GM23248 (cell line): ENCODE data around the gene GNPTG. TPM values are rescaled to one million over a fixed set of nuclear protein-coding genes. Genes with fewer than 3 reads are reported as not detected.

Experiments
- DNase-seq: peaks from one replicate; pipeline ENCODE4 v3.0.0-alpha.2; 2015
- H2AFZ ChIP-seq: fragments of 200-600 bp; sonication (generic); 2 replicates; pipeline ENCODE4 v1.6.1; 2016; ENCODE audit warnings: antibody characterized with exemption
- H3F3A ChIP-seq: fragments of 200-600 bp; sonication (generic); 2 replicates; pipeline ENCODE4 v1.6.1; 2016; ENCODE audit warnings: mild to moderate bottlenecking, antibody characterized with exemption, mixed run types; ENCODE audit not compliant: insufficient read depth
- H3K27ac ChIP-seq: fragments of 200-600 bp; sonication (generic); 2 replicates; pipeline ENCODE4 v1.5.1; 2016; ENCODE audit warnings: mild to moderate bottlenecking
- H3K27me3 ChIP-seq: fragments of 200-600 bp; sonication (generic); replicated peaks from 2 replicates; pipeline ENCODE4 v1.6.1; 2016; ENCODE audit warnings: mild to moderate bottlenecking; ENCODE audit not compliant: insufficient read depth
- H3K36me3 ChIP-seq: fragments of 200-600 bp; sonication (generic); 2 replicates; pipeline ENCODE4 v1.6.1; 2016; ENCODE audit warnings: low read depth, mild to moderate bottlenecking
- H3K4me1 ChIP-seq: fragments of 200-600 bp; sonication (generic); 2 replicates; pipeline ENCODE4 v1.6.1; 2016; ENCODE audit warnings: mild to moderate bottlenecking; ENCODE audit not compliant: insufficient read depth
- H3K4me2 ChIP-seq: fragments of 200-600 bp; sonication (generic); one replicate; pipeline ENCODE4 v1.6.1; 2016; ENCODE audit warnings: mild to moderate bottlenecking; ENCODE audit not compliant: unreplicated experiment
- H3K4me3 ChIP-seq: fragments of 200-600 bp; sonication (generic); 2 replicates; pipeline ENCODE4 v1.5.1; 2016; ENCODE audit warnings: mild to moderate bottlenecking
- H3K79me2 ChIP-seq: fragments of 200-600 bp; sonication (generic); 2 replicates; pipeline ENCODE4 v1.6.1; 2016; ENCODE audit warnings: mild to moderate bottlenecking; ENCODE audit not compliant: insufficient read depth
- H3K9ac ChIP-seq: fragments of 200-600 bp; sonication (generic); 2 replicates; pipeline ENCODE4 v1.6.1; 2016; ENCODE audit warnings: mild to moderate bottlenecking
- H3K9me2 ChIP-seq: fragments of 200-600 bp; sonication (generic); 2 replicates; pipeline ENCODE4 v1.6.1; 2016; ENCODE audit warnings: mixed run types, mild to moderate bottlenecking, moderate library complexity; ENCODE audit not compliant: insufficient read depth
- H3K9me3 ChIP-seq: fragments of 200-600 bp; sonication (generic); one replicate; pipeline ENCODE4 v1.6.1; 2017; ENCODE audit warnings: low read depth
- H4K20me1 ChIP-seq: fragments of 200-600 bp; sonication (generic); 2 replicates; pipeline ENCODE4 v1.6.0; 2016; ENCODE audit not compliant: insufficient read depth
- EZH2 ChIP-seq: fragments of 200-600 bp; sonication (generic); IDR thresholded peaks from 2 replicates; pipeline ENCODE4 v1.6.1; 2018; ENCODE audit warnings: antibody characterized with exemption, mild to moderate bottlenecking; ENCODE audit not compliant: insufficient read depth, poor library complexity, severe bottlenecking
- EZH2phosphoT487 ChIP-seq: fragments of 200-600 bp; sonication (generic); IDR thresholded peaks from 2 replicates; pipeline ENCODE4 v1.6.1; 2018; ENCODE audit warnings: antibody characterized with exemption, moderate library complexity, mild to moderate bottlenecking, low read depth; ENCODE audit not compliant: insufficient read depth
- WGBS, 2 experiments: methylation state at CpG; one replicate each; pipeline ENCODE4 v1.1.6; 2015 to 2017; ENCODE audit warnings: low lambda C conversion rate in 2 of 2, low coverage in 1 of 2; ENCODE audit errors: missing lambda C conversion rate in 2 of 2; 5-methylcytosine and 5-hydroxymethylcytosine counted together
- in situ Hi-C: fragments of 300-500 bp; cut with MboI; formaldehyde crosslinking; loops from 2 replicates; pipeline ENCODE4 v1.15.0; 2020
- polyA plus RNA-seq: library from polyadenylated mRNA; unstranded; fragments of >200 nt; fragmentation: Nextera tagmentation; extraction: Ambion mirVana; gene quantifications from 2 replicates; pipeline ENCODE4 v1.2.1, GENCODE V29; 2016
- total RNA-seq: library from RNA; depleted of rRNA; stranded (reverse); fragments of >200 nt; shearing (Covaris generic); gene quantifications from 2 replicates; pipeline ENCODE4 v1.2.3, GENCODE V29; 2014

The GNPTG gene
- total and polyA plus RNA-seq, 2 experiments from 2014 or later: 85.8 to 99.9 TPM

DNA sequence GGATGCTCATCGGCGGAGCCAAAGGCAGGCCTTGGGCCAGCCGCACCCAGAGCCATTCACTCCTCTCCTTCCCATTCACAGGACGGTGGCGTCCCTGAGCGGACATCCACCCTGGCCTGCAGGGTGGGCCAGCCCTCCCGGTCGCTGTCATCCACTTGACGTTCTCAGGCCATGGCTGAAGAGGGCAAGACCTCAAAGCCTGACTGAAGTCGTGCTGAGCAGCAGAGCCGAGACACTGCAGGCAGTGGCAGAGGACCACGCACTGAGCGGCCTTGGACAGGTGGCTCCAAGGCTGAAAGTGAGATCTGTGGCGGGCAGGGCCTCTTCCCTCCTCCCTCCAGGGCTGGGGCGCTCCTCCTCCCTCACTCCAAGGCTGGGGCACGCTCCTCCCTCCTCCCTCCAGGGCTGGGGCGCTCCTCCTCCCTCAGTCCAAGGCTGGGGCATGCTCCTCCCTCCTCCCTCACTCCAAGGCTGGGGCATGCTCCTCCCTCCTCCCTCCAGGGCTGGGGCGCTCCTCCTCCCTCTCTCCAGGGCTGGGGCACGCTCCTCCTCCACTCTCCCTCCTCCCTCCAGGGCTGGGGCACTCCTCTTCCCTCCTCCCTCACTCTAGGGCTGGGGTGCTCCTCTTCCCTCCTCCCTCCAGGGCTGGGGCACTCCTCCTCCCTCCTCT is 24.1 kb downstream of the GNPTG start:
- Histone ChIP-seq H3K9ac (no peak overlapping the region), H4K20me1 (no peaks in the 10 kb centered on the region), H3K36me3 (no peaks in the 10 kb centered on the region), H2AFZ (no peak overlapping the region), H3K4me1 (peaks cover 7% of the 10 kb centered on the region), H3K27me3 (no peaks in the 10 kb centered on the region), H3F3A (peaks cover 11% of the 10 kb centered on the region; the same call in 1 of the 2 replicates), H3K9me3 (no peaks in the 10 kb centered on the region), H3K27ac (no peak overlapping the region), H3K4me2 (no peak overlapping the region), H3K79me2 (no peaks in the 10 kb centered on the region), H3K4me3 (no peak overlapping the region), H3K9me2 (no peaks in the 10 kb centered on the region)
- TF ChIP-seq EZH2phosphoT487 (no peak), EZH2 (no peak)
- no peak for DNase-seq
- 90 to 94% methylated on average over 13 to 19 of the region's 19 CpGs for WGBS, 2 experiments
- in situ Hi-C loops: no loop called here

DNA sequence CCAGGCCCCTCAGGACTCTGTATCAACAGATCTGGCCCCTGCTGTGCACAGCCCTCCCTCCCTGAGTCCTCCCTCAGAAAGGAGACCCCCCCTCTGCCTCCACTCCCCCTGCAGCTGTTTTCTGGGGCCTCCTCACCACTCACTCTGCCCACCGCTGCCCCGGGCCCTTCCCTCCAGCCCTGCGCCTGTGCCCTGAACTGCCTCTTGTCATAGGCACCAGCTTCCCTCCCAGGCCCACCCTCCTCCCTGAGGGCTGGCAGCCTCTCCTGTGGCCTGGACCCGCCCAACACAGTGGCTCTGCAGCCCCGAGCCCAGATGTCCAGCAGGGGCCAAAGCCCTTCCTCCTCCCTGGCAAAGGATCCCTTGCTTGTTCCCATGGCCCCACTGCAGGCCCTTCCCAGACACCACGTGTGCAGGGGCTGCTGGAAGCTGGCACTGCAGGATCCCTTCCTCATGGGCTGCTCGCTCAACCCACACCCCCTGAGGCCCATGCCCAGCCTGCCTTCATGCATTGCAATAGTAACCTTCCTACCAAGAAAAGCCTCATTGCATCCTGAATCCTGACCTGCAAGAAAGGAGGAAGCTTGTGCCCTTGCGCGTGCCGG is 25.8 kb downstream of the GNPTG start:
- DNase-seq: no peak
- H3K4me3 ChIP-seq: no peak overlapping the region
- H3K4me2 ChIP-seq: no peak overlapping the region
- H3K79me2 ChIP-seq: no peaks in the 10 kb centered on the region
- peaks cover 7% of the 10 kb centered on the region for H3K4me1 ChIP-seq
- no peaks in the 10 kb centered on the region for H3K27me3 ChIP-seq
- no peak overlapping the region for H3K27ac ChIP-seq
- H3F3A ChIP-seq: peaks cover 14% of the 10 kb centered on the region; the same call in 1 of the 2 replicates
- H3K36me3 ChIP-seq: no peaks in the 10 kb centered on the region
- no peak overlapping the region for H2AFZ ChIP-seq
- WGBS, 2 experiments: 77 to 87% methylated on average over 7 to 10 of the region's 10 CpGs
- in situ Hi-C loops: no loop called here
- no peaks in the 10 kb centered on the region for H3K9me2 ChIP-seq
- no peak overlapping the region for H3K9ac ChIP-seq
- no peaks in the 10 kb centered on the region for H4K20me1 ChIP-seq
- TF ChIP-seq EZH2: no peak
- TF ChIP-seq EZH2phosphoT487: no peak
- H3K9me3 ChIP-seq: no peaks in the 10 kb centered on the region

DNA sequence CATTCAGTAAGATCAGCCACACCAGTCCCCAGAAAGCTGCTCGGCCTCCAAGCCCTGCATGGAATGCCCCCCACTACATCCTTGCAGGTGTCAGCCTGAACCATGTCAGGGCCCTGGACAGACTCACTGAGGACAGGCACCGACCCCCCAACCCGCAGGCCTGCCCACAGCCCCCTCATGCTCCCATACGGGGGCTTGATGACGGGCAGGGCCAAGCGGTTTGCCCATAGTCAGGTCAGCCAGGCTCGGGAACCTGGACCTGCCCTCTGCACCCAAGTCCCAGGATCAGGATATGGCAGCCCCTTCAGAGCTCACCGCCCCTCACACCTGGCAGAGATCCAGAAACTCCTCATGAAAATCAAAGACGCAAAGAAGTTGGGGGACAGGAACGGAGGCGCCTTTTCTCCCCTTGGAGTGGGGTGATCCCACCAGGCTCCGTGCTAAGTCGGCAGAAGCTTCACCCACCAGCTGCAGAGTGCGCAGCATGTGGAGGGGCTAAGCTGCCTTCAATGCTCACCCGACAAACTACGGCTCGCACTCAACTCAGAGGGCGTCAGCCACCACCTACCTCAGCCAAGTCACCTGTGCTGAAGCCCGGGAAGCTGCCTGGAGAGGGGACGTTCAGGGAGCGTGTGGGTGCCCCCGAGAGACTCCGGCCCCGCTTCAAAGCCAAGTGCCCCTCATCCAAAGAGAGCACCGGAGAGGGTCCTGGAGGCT is 26.5 kb downstream of the GNPTG start:
- Histone ChIP-seq H3K27ac (peak overlapping the region; percentile 72), H2AFZ (no peak overlapping the region), H3F3A (peaks cover 14% of the 10 kb centered on the region; the same call in 1 of the 2 replicates), H3K9me2 (no peaks in the 10 kb centered on the region), H3K27me3 (no peaks in the 10 kb centered on the region), H3K9ac (peak overlapping the region; percentile 87), H3K9me3 (no peaks in the 10 kb centered on the region), H3K79me2 (no peaks in the 10 kb centered on the region), H3K4me3 (peak overlapping the region; percentile 66), H3K4me1 (peaks cover 7% of the 10 kb centered on the region), H3K4me2 (peak overlapping the region; percentile 54), H3K36me3 (no peaks in the 10 kb centered on the region), H4K20me1 (no peaks in the 10 kb centered on the region)
- no peak for DNase-seq
- 92 to 93% methylated on average over 23 to 25 of the region's 25 CpGs for WGBS, 2 experiments
- no peak for TF ChIP-seq EZH2
- no peak for TF ChIP-seq EZH2phosphoT487
- in situ Hi-C loops: no loop called here

DNA sequence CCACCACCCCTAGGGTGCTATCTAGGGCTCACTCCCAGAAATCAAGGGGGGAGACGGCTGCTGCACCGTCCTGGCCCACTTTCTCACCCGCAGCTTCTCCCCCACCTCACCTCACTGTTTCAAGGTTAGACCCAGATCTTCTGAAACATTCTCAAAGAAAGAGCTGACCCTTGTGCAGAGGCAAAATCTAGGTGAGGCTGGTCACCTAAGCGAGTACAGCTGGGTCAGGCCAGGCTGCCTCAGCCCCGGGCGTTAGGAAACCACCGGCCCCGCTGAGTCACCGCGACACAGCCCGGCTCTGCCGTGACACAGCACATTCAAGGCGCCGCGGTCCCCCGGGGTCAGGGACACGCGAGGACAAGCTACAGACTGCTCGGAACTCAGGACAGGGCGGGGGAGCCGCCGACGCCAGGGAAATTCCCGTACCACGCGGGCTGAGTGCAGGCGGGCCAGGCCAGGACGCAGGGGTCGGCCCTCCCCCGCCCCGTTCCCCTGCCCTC is 27.1 kb downstream of the GNPTG start:
- H3K27ac ChIP-seq: peak overlapping the region; percentile 72
- 0 out of 2 replicates have a peak overlapping the region, but pooled peaks have one; percentile 3 for H2AFZ ChIP-seq
- 7 to 8% methylated on average over 25 to 31 of the region's 31 CpGs for WGBS, 2 experiments
- H3K4me1 ChIP-seq: peaks cover 7% of the 10 kb centered on the region
- no peaks in the 10 kb centered on the region for H4K20me1 ChIP-seq
- peak; percentile 95 for DNase-seq
- peak overlapping the region; percentile 87 for H3K9ac ChIP-seq
- peaks cover 14% of the 10 kb centered on the region; the same call in 1 of the 2 replicates for H3F3A ChIP-seq
- H3K27me3 ChIP-seq: no peaks in the 10 kb centered on the region
- H3K4me3 ChIP-seq: peak overlapping the region; percentile 66
- no peak for TF ChIP-seq EZH2phosphoT487
- no peaks in the 10 kb centered on the region for H3K9me3 ChIP-seq
- no peaks in the 10 kb centered on the region for H3K36me3 ChIP-seq
- no peaks in the 10 kb centered on the region for H3K9me2 ChIP-seq
- H3K4me2 ChIP-seq: peak overlapping the region; percentile 54
- in situ Hi-C loops: no loop called here
- no peaks in the 10 kb centered on the region for H3K79me2 ChIP-seq
